ENCODE data around the gene BMPR1A.

The BMPR1A gene

GRCh38 chr10:86799188-86799845 lies 42.9 kb downstream of the BMPR1A start:
- no peak for DNase-seq (ENCODE audit: low read depth in 1 of 2, low spot score in 1 of 2)

GRCh38 chr10:86801995-86802394 lies 45.6 kb downstream of the BMPR1A start:
- DNase-seq (ENCODE audit: low read depth in 1 of 2, low spot score in 1 of 2), result no peak

- no peak for DNase-seq (ENCODE audit: low read depth in 1 of 2, low spot score in 1 of 2)
Observed at GRCh38 chr10:86802473-86803108, 46.2 kb downstream of the BMPR1A start.

- no peak for DNase-seq (ENCODE audit: low read depth in 1 of 2, low spot score in 1 of 2)
Observed at GRCh38 chr10:86803156-86803555, 46.7 kb downstream of the BMPR1A start.

- DNase-seq (ENCODE audit: low read depth in 1 of 2, low spot score in 1 of 2), result no peak
Observed at GRCh38 chr10:86804805-86805204, 48.4 kb downstream of the BMPR1A start.

GRCh38 chr10:86813101-86813500 lies 56.7 kb downstream of the BMPR1A start:
- no peak for DNase-seq (ENCODE audit: low read depth in 1 of 2, low spot score in 1 of 2)

- DNase-seq (ENCODE audit: low read depth in 1 of 2, low spot score in 1 of 2), result no peak
Observed at GRCh38 chr10:86813982-86814381, 57.6 kb downstream of the BMPR1A start.

GRCh38 chr10:86815035-86815617 lies 58.7 kb downstream of the BMPR1A start:
- DNase-seq (ENCODE audit: low read depth in 1 of 2, low spot score in 1 of 2), result no peak

GRCh38 chr10:86815640-86816039 lies 59.2 kb downstream of the BMPR1A start:
- no peak for DNase-seq (ENCODE audit: low read depth in 1 of 2, low spot score in 1 of 2)

GRCh38 chr10:86817246-86817645 lies 60.8 kb downstream of the BMPR1A start:
- DNase-seq (ENCODE audit: low read depth in 1 of 2, low spot score in 1 of 2), result no peak

GRCh38 chr10:86819567-86819966 lies 63.1 kb downstream of the BMPR1A start:
- DNase-seq (ENCODE audit: low read depth in 1 of 2, low spot score in 1 of 2), result no peak

- DNase-seq (ENCODE audit: low read depth in 1 of 2, low spot score in 1 of 2), result no peak
Observed at GRCh38 chr10:86820509-86820908, 64.1 kb downstream of the BMPR1A start.

GRCh38 chr10:86821388-86821999 lies 65.1 kb downstream of the BMPR1A start:
- no peak for DNase-seq (ENCODE audit: low read depth in 1 of 2, low spot score in 1 of 2)

GRCh38 chr10:86823565-86823964 lies 67.1 kb downstream of the BMPR1A start:
- no peak for DNase-seq (ENCODE audit: low read depth in 1 of 2, low spot score in 1 of 2)

- DNase-seq (ENCODE audit: low read depth in 1 of 2, low spot score in 1 of 2), result no peak
Observed at GRCh38 chr10:86824151-86824550, 67.7 kb downstream of the BMPR1A start.

GRCh38 chr10:86825366-86825765 lies 68.9 kb downstream of the BMPR1A start:
- DNase-seq (ENCODE audit: low read depth in 1 of 2, low spot score in 1 of 2), result no peak

- no peak for DNase-seq (ENCODE audit: low read depth in 1 of 2, low spot score in 1 of 2)
Observed at GRCh38 chr10:86827639-86828038, 71.2 kb downstream of the BMPR1A start.

GRCh38 chr10:86828145-86828544 lies 71.7 kb downstream of the BMPR1A start:
- DNase-seq (ENCODE audit: low read depth in 1 of 2, low spot score in 1 of 2), result no peak

- DNase-seq (ENCODE audit: low read depth in 1 of 2, low spot score in 1 of 2), result no peak
Observed at GRCh38 chr10:86829472-86829871, 73.1 kb downstream of the BMPR1A start.

GRCh38 chr10:86830043-86830591 lies 73.7 kb downstream of the BMPR1A start:
- DNase-seq (ENCODE audit: low read depth in 1 of 2, low spot score in 1 of 2), result no peak

GRCh38 chr10:86833969-86834368 lies 77.5 kb downstream of the BMPR1A start:
- no peak for DNase-seq (ENCODE audit: low read depth in 1 of 2, low spot score in 1 of 2)

- no peak for DNase-seq (ENCODE audit: low read depth in 1 of 2, low spot score in 1 of 2)
Observed at GRCh38 chr10:86836044-86836443, 79.6 kb downstream of the BMPR1A start.

Measured in activated T-helper 1 cell treated with anti-CD3 and anti-CD28 coated beads, Interleukin-2, amount 50 U/mL, for 16 hours (primary cell).